GM12878 (cell line): ENCODE data around the gene DNAJB2.

Experiments used
- DPF2 ChIP-seq: fragments of 450-650 bp; IDR thresholded peaks from 2 replicates; pipeline ENCODE4 v1.6.1; 2017; ENCODE audit warnings: mild to moderate bottlenecking
- JUNB ChIP-seq: IDR thresholded peaks from 2 replicates; pipeline ENCODE4 v1.6.1; 2016; ENCODE audit warnings: antibody characterized with exemption, mild to moderate bottlenecking
- NFYB ChIP-seq: IDR thresholded peaks from 2 replicates; pipeline ENCODE4 v1.6.1; 2011; ENCODE audit warnings: low read depth, mild to moderate bottlenecking, low read length, improper control_type of control experiment, moderate library complexity; ENCODE audit not compliant: insufficient read depth
- NR2F1 ChIP-seq: fragments of 450-650 bp; conservative IDR thresholded peaks from 2 replicates; pipeline ENCODE4 v1.6.1; 2017; ENCODE audit warnings: mild to moderate bottlenecking
- POLR2AphosphoS5 ChIP-seq: IDR thresholded peaks from 2 replicates; pipeline ENCODE4 v1.6.1; 2011; ENCODE audit warnings: mild to moderate bottlenecking, low read length, inconsistent platforms
- YY1 ChIP-seq: IDR thresholded peaks from 2 replicates; pipeline ENCODE4 v1.6.1; 2011; ENCODE audit warnings: low read depth, mild to moderate bottlenecking, low read length
- TF ChIP-seq, protein P1 (sequence below), 3 experiments: IDR thresholded peaks in 2 of 3; conservative IDR thresholded peaks in 1 of 3; 2 replicates each; pipeline ENCODE4 v1.5.1; 2011; ENCODE audit warnings: low read depth in 3 of 3, low read length in 3 of 3, mild to moderate bottlenecking in 3 of 3, control low read depth in 2 of 3, moderate library complexity in 2 of 3, inconsistent platforms in 1 of 3, mixed read lengths in 1 of 3; ENCODE audit not compliant: control insufficient read depth in 2 of 3, insufficient read depth in 1 of 3; ENCODE audit errors: extremely low read depth in 1 of 3
- TF ChIP-seq, protein P2 (sequence below): fragments of 450-650 bp; formaldehyde crosslinking; IDR thresholded peaks from 2 replicates; pipeline ENCODE4 v1.4.0; 2020; ENCODE audit warnings: mild to moderate bottlenecking, moderate library complexity
- TF ChIP-seq, protein P3 (sequence below): IDR thresholded peaks from 2 replicates; pipeline ENCODE4 v1.6.1; 2011; ENCODE audit warnings: low read depth, mild to moderate bottlenecking, low read length, moderate library complexity, borderline replicate concordance; ENCODE audit errors: extremely low read depth
- TF ChIP-seq, protein P4 (sequence below): fragments of 450-650 bp; formaldehyde crosslinking; IDR thresholded peaks from 2 replicates; pipeline ENCODE4 v1.4.0; 2022; ENCODE audit warnings: mild to moderate bottlenecking, moderate library complexity

DNA sequence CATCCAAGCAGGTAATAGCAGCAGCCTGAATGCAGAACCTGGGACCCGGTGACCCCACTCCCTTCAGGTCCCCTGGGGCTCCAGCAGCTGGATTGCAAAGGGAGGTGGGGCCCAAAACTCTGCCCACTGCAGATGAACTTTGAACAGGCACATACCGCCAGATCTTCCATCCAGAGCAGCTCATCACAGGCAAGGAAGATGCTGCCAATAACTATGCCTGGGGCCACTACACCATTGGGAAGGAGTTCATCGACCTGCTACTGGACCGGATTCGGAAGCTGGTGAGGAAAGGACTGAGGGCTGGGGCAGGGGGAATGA is 9.2 kb upstream of the DNAJB2 start:
- TF ChIP-seq DPF2, result no peak
- TF ChIP-seq YY1, result no peak
- TF ChIP-seq, protein P1, sequence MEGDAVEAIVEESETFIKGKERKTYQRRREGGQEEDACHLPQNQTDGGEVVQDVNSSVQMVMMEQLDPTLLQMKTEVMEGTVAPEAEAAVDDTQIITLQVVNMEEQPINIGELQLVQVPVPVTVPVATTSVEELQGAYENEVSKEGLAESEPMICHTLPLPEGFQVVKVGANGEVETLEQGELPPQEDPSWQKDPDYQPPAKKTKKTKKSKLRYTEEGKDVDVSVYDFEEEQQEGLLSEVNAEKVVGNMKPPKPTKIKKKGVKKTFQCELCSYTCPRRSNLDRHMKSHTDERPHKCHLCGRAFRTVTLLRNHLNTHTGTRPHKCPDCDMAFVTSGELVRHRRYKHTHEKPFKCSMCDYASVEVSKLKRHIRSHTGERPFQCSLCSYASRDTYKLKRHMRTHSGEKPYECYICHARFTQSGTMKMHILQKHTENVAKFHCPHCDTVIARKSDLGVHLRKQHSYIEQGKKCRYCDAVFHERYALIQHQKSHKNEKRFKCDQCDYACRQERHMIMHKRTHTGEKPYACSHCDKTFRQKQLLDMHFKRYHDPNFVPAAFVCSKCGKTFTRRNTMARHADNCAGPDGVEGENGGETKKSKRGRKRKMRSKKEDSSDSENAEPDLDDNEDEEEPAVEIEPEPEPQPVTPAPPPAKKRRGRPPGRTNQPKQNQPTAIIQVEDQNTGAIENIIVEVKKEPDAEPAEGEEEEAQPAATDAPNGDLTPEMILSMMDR (IDR thresholded peaks at IDR 0.05 in 2 of 3, conservative IDR thresholded peaks at IDR 0.05 in 1 of 3; ENCODE audit: control insufficient read depth in 2 of 3, extremely low read depth in 1 of 3, insufficient read depth in 1 of 3, low read depth in 3 of 3, low read length in 3 of 3), result no peak
- TF ChIP-seq POLR2AphosphoS5, result no peak
- no peak for TF ChIP-seq NR2F1
- TF ChIP-seq JUNB, result no peak
- TF ChIP-seq, protein P2, sequence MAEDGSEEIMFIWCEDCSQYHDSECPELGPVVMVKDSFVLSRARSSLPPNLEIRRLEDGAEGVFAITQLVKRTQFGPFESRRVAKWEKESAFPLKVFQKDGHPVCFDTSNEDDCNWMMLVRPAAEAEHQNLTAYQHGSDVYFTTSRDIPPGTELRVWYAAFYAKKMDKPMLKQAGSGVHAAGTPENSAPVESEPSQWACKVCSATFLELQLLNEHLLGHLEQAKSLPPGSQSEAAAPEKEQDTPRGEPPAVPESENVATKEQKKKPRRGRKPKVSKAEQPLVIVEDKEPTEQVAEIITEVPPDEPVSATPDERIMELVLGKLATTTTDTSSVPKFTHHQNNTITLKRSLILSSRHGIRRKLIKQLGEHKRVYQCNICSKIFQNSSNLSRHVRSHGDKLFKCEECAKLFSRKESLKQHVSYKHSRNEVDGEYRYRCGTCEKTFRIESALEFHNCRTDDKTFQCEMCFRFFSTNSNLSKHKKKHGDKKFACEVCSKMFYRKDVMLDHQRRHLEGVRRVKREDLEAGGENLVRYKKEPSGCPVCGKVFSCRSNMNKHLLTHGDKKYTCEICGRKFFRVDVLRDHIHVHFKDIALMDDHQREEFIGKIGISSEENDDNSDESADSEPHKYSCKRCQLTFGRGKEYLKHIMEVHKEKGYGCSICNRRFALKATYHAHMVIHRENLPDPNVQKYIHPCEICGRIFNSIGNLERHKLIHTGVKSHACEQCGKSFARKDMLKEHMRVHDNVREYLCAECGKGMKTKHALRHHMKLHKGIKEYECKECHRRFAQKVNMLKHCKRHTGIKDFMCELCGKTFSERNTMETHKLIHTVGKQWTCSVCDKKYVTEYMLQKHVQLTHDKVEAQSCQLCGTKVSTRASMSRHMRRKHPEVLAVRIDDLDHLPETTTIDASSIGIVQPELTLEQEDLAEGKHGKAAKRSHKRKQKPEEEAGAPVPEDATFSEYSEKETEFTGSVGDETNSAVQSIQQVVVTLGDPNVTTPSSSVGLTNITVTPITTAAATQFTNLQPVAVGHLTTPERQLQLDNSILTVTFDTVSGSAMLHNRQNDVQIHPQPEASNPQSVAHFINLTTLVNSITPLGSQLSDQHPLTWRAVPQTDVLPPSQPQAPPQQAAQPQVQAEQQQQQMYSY (CRISPR knock-in tag), result no peak
- TF ChIP-seq, protein P3, sequence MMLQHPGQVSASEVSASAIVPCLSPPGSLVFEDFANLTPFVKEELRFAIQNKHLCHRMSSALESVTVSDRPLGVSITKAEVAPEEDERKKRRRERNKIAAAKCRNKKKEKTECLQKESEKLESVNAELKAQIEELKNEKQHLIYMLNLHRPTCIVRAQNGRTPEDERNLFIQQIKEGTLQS, result no peak
- TF ChIP-seq, protein P4, sequence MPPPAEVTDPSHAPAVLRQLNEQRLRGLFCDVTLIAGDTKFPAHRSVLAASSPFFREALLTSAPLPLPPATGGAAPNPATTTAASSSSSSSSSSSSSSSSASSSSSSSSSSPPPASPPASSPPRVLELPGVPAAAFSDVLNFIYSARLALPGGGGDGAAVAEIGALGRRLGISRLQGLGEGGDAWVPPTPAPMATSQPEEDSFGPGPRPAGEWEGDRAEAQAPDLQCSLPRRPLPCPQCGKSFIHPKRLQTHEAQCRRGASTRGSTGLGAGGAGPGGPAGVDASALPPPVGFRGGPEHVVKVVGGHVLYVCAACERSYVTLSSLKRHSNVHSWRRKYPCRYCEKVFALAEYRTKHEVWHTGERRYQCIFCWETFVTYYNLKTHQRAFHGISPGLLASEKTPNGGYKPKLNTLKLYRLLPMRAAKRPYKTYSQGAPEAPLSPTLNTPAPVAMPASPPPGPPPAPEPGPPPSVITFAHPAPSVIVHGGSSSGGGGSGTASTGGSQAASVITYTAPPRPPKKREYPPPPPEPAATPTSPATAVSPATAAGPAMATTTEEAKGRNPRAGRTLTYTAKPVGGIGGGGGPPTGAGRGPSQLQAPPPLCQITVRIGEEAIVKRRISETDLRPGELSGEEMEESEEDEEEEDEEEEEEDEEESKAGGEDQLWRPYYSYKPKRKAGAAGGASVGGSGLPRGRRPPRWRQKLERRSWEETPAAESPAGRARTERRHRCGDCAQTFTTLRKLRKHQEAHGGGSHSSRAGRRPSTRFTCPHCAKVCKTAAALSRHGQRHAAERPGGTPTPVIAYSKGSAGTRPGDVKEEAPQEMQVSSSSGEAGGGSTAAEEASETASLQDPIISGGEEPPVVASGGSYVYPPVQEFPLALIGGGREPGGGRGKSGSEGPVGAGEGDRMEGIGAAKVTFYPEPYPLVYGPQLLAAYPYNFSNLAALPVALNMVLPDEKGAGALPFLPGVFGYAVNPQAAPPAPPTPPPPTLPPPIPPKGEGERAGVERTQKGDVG, result no peak
- no peak for TF ChIP-seq NFYB
